ENCODE results near the gene SCN11A.

GRCh38 chr3:39099738-39100499, 48.2 kb upstream of the SCN11A start:
- TF ChIP-seq CTCF (IDR thresholded peaks at IDR 0.05; ENCODE audit: insufficient read depth, low read depth, low read length), result no peak
- TF ChIP-seq EZH2 (IDR thresholded peaks at IDR 0.05; ENCODE audit: insufficient read depth, low read length), result no peak

Data from astrocyte (in vitro differentiated cells and primary cell).